HG03354 (cell line): ENCODE results near the gene OSBPL10.
"Not testable (repeated sequence)": the region's sequence is repeated elsewhere in the genome, so short reads cannot be mapped to it uniquely, and the experiment has no call there.

Experiments
- ATAC-seq: cut with Tn5 transposase; IDR thresholded peaks from one replicate; pipeline ENCODE4 v1.9.1; 2021; ENCODE audit warnings: mild to moderate bottlenecking; ENCODE audit not compliant: unreplicated experiment, poor library complexity, severe bottlenecking

OSBPL10 gene

DNA sequence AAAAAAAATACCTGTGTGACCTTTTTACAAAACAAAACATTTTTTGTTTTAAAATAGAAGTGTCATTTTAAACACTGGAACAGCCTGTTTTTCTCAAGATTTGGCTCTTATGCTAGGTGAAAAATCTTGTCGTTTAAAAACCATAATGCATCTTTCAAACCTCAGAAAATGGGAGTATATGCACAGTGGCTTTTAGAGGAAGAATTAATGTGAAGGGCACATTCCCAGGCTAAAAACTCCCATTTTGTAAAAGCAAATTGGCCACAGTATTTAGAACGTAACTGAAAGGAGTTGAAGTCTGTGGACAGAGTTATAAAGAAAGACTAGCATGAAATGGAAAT, 190.0 kb downstream of the OSBPL10 start:
- ATAC-seq, result no peak

DNA sequence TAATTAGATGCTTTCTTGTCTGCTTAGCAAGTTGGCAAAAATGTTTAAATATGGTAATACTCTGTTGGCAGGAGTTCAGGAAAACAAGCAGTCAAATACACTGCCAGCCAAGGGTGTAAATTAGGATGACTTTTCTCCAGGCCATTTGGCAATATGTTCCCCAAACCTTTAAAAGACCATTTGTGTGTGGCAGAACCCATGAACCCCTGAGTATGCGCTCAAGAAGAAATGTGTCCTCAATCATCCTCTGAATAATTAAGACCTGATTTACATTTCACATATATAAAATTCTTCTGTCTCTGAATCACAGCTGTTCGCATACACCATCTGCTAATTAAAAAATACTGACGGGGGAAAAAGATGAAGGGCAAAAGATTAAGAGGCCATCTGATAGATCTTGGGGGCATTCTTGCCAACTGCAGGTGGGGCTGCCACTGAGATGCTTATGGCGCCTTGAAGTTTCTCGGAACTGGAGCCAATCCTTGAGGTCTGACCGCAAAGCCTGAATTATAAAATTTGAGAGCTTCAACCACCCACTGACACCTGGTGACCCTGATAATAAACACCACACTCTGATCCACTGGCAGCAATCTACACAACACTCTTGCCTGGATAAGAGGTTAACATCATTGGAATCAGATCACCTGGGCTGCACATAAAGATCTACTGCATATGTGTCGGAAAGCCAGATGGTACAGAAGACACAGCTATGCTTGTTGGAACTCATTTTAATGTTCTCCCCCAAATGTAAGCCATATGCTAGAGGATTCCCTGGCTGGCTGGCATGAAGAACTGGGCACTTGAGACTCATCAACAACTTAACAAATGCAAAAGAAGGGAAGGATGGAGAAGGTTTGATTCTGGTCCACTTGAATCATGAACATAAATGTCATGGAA, 190.6 kb downstream of the OSBPL10 start:
- ATAC-seq, result no peak

DNA sequence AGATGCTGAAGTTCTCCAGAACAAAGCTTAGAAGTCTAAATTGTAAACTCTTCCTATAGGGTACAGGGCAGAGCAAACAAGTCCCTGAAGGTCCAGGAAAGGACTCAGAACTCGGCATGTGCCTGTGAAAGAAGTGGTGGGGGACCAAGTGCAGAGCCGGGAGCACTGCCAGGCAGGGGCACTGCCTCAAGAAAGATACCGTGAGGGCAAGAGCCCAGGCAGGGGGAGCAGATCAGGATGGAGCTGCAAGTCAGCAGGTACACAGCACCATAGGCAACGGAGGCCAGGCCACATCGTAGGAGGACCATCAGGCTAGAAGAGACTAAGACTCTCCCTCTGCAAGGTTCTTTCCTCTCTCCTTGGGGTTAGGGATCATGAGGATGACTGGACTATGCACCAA, 191.6 kb downstream of the OSBPL10 start:
- no peak for ATAC-seq

DNA sequence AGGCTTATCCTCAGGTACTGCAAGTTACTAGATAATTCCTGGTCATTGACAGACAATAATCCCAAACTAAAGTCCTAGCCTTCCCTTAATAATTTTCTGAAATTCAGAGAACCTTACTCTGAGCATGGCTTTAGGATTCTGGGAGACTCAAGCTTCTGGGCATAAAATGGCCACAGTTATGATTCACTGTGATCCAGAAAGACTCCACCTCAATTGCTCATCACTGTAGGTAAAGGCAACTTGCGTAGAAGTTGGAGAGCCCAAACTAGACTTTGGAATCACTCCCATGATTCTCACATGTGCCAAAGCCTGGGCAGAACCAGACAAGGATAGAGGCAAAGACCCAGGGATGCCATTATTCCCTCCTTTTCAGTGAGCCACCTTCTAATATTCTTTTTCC, 195.3 kb downstream of the OSBPL10 start:
- no peak for ATAC-seq

DNA sequence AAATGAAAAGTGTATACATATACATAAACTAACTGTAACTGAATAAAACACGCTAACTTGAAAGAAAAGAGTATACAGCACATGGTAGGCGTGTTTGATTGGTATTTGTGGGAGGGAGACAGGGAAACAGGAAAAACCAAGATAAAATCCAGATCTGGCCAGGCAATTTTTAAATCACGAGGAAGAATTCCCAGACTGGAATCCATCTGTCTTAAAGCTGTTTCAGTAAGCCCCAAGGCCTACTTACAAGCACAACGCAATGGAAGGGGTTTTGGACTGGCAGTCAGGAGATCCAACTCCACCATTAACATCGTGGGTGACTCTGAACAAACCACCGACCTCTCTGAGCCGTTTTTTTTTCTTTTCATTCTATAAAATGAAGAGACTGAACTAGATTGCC, 195.8 kb downstream of the OSBPL10 start:
- ATAC-seq, result no peak

DNA sequence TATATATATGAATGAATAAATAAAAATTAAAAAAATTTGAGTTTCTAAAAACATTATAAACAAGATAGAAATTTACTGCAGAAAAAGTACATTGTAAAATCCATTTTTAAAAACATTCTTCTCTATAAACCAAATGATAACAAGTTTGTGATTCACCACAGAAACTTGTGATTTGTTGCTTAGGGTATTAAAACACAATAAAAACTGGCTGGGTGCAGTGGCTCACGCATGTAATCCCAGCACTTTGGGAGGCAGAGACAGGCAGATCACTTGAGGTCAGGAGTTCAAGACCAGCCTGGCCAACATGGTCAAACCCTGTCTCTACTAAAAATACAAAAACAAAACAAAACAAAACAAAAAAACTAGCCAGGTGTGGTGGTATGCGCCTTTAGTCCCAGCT, 197.2 kb downstream of the OSBPL10 start:
- not testable (repeated sequence) for ATAC-seq

DNA sequence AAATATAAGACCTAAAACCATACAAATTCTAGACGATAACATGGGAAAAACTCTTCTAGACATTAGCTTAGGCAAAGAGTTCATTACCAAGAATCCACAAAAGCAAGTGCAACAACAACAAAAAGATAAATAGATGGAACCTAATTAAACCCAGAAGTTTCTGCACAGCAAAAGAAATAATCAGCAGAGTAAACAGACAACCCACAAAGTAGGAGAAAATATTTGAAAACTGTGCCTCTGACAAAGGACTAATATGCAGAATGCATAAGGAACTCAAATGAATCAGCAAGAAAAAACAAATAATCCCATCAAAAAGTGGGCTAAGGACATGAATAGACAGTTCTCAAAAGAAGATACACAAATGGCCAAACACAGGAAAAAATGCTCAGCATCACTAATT, 198.8 kb downstream of the OSBPL10 start:
- ATAC-seq, result not testable (repeated sequence)

DNA sequence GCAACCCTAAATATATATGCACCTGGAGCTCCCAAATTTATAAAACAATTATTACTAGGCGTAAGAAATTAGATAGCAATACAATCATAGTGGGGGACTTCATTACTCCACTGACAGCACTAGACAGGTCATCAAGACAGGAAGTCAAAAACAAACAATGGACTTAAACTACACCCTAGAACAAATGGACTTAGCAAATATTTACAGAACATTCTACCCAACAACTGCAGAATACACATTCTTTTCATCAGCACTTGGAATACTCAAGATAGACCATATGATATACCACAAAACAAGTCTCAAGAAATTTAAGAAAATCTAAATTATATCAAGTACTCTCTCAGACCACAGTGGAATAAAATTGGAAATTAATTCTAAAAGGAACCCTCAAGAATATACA, 201.5 kb downstream of the OSBPL10 start:
- no peak for ATAC-seq

DNA sequence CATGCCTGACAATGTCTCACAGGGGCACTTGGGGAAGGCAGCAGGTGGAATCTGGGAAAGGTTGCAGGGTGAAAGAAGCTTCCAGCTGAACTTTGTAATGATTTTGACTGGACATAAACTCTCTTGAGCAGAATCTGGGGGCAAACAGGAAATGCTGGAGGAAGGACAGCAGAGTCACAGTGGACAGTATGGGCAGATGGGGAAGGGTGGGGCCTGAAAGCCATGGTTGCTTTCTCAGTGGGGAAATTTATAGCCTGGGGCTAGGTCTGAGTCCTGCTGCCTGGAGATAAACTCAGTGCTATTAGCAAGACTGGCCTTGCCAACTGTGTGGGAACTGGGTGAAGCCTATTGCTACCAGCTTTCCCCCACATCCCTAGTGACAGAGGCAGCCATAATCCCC, 203.2 kb downstream of the OSBPL10 start:
- no peak for ATAC-seq

DNA sequence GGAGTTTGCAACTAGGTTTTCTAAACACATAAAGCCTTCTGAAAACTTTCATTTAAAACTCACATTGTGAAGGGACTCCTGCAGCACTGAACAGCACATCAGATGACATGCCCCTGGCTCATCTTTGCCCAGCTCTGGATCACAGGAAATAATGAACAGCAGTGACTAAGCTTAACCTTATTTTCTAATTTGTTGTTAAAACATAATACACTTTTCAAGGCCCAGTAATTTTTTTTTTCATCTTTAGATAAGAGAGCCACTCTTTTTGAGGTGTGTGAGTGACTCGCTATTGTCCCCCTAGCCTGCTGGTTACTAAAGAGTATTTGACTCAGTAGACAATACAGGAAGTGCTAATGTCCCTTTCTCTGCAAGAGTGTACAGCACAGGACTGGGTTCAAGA, 204.0 kb downstream of the OSBPL10 start:
- no peak for ATAC-seq

DNA sequence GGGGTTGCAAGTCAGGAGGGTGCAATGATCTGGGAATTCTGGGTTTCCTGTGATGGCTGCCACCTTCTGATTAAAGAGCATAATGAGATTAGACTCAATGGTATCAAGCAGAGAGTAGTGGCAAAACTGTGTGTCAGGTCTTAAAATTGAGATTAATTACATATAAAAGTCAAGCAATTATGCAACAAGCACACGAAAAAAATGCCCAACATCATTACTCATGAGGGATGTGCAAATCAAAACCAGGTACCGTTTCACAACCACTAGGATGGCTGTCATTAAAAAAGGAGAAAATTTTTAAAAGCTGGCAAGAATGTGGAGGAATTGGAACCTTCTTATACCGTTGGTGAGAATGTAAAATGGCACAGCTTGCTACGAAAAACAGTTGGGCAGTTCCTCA, 205.0 kb downstream of the OSBPL10 start:
- ATAC-seq, result no peak

DNA sequence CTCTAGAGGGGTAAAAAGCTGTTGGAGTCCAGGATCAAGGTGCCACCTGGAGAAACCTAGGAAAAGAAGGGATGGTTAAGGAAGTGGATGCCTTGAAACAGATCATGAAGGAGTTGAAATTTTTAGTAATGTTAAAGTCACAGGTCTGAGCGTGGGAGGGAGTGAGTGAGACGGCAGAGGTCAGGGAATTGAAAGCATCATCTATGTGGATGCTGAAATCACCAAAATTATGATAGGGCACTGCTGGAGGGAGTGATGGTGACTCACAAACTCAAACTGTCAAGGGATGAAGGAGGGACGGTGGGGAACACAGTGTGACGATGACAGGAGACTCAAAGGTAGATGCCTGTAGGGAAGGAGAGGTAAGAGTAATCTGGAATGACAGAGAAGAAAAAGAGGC, 205.7 kb downstream of the OSBPL10 start:
- ATAC-seq, result no peak

DNA sequence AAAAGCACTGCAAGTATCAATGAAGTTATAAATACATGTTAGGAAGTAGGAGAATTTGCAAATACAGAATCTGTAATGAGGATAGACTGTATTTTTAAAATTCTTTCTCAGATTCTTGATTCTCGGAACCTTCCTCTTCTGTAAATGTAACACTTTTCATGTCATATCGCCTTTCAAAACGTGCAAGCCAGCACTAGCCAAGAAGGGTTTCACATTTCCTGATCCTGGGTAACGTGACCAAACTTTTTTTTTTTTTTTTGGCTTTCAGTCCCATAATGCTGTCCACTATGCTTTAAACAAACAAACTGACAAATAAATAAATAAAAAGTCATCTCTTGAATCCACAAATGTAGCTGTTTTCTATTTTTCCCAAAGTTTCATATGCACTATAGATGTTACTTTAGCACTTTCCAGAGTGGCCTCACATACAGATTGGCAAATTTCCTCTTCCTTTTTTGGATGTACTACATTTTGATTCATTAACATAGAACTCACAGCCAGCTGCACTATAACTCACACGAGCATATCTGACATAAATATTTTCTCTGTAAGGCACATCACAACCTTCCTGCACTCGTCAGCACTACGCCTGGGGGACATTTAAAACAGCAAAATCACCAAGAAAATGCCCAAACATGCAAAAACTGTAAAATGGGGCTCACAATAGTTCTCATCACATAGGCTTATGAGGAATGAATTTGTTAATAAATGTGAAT, 208.1 kb downstream of the OSBPL10 start:
- no peak for ATAC-seq

DNA sequence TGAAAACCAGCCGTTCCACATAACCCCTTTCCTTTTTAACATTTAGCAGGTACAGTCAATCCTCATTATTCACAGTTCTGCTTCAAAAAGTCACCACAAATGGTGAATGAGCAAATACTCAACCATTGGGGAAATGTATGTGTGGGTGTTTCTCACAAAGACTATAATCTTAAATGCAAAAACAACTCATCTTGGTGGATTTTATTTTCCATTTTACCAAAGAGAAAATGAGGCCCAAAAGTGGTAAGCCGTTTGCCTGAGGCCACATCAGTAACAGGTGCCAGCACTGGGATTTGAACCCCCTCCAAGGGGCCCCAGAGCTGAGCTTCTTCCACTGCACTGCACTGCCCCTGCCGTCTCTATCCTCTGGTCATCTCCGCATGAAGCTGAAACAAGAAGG, 208.8 kb downstream of the OSBPL10 start:
- ATAC-seq, result no peak

DNA sequence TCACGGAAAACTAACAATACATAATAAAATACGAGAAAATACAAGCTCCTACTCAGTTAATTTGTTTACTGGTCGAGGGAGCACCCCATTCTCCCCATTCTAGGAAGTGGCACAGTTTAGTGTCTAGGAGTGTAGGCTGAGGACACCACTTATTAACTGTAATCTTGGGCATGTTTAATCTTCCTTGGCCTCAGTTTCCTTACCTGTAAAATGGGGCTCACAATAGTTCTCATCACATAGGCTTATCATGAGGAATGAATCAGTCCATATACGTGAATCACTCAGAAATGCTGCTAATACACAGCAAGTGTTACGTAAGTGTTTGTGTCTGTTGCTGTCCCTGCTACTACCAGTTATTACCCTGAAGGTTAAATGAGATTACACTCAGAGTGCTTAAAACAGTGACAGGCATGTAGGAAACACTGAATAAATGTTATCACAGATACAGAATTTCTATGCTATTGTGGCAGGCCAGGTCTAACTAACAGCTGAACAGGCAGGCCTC, 210.2 kb downstream of the OSBPL10 start:
- no peak for ATAC-seq

DNA sequence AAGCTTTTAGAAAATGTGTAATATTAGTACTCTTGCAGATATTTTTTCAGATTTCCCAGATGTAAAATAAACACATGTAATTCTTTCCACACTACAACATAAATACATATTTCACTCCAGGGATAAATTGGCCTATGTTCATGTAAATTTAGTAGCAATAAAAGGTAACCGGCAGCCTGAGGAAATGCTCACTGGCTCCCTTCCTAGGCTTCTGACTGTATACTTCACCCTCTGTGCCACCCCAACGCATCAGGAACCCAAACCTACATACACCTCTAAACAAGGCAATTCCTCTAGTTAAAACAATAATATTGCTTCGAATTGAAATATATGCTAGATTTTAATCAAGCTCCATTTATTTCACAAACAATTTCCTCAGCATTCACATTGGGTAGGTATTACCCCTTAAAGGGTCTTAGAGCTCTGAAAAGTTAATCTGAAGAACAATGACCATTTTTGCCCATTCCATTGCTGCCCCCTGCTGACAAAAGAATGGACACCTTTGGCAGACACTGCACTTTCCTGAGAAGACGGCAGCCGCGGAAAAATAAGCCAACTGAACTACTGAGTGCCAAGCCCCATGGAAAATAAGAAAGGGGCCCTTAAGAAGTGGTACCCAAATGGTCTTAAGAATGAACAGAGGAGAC, 212.5 kb downstream of the OSBPL10 start:
- ATAC-seq, result no peak

DNA sequence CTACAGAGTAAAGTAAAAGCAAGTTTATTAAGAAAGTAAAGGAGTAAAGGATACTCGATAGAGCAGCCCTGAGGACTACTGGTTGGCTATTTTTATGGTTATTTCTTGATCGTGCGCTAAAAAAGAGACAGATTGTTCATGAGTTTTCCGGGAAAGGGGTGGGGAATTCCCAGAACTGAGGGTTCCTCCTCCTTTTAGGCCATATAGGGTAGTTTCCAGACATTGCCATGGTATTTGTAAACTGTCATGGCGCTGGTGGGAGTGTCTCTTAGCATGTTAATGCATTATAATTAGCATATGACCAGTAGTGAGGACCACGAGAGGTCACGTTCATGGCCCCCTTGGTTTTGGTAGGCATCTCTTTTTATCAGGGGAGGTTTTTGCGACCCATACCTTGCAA, 213.1 kb downstream of the OSBPL10 start:
- no peak for ATAC-seq

DNA sequence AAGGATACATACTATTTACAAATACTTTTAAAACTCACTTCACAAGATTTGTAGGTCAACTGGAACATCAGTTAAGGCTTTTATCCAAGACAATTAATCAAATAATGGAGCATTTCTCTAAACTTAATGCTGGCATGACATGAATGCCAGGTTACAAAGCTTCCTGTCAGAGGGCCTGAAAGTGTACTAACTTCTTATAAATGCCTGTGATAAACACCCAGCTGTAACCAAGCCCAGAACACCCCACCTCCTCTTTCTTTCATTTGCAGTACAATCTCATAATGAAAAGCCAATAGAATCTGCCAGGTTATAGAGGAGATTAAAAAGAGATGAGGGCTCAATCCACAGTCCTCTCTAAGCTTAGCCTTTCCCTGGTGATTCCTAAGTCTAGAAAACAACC, 214.4 kb downstream of the OSBPL10 start:
- no peak for ATAC-seq

DNA sequence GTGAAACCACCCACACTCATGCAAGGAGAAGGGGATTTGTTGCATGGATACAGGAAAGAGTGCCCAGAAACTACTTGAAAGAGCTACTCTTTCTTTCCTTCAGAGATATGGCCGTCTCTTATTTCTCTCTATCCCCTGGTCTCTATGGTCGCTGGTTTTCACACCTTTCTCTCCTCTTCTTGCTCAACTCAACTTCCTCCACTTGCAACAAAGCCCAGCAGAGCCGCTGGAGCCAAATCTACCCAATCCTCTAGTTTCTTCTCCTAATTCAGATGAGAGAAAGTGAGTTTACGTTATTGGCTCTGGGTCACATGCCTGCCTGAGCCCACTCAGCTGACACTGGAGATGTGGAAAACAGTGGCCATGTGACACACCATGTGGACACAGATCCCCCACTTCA, 215.2 kb downstream of the OSBPL10 start:
- no peak for ATAC-seq

DNA sequence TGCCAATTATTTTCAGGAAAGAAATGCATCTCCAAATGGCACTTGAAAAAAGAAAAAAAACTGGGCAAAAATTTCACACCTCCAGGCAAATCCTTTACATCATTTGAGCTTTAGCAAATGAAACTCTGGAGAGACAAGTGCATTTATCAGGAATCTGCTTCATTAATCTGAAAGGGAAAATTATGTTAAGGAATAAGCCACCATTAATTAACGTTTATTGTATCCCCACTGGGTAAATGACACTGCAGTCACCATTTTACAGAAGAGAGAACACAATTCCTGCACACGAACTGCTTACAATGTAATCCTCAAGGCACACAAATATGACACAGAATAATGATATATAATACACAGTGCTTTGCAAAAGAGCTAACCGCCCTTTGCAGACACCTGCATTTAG, 217.3 kb downstream of the OSBPL10 start:
- no peak for ATAC-seq

DNA sequence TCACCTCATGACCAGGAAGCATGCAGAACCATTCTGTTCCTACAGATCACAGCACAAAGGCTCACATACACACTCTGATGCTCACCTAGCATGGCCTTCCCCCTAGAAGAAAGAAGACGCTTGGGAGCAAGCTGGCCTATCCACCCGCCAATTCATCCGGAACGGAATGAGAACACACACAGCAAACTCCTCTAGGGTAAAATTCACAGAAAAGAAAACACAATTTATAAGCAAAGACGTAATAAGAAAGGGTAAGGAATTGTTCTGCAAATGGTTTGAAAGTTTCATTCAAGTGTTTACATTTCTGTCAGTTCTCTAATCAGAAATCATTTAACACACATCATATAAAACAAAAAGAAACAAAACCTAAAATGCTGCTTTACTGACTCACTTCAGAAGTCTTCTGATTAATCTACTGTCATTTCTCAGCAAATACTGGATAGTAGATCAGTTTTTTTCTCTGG, 218.1 kb downstream of the OSBPL10 start:
- ATAC-seq, result no peak
